A204.1 (cell line): ENCODE measurements around the gene POU5F1.
"Not testable (repeated sequence)": the region's sequence is repeated elsewhere in the genome, so short reads cannot be mapped to it uniquely, and the experiment has no call there.

ENCODE experiments used
- FAIRE-seq: peaks from 2 replicates; lab custom pipeline; 2012; peaks lifted over from hg19 to GRCh38; lab: Jason Lieb, UNC

The POU5F1 gene

GRCh38 chr6:31170600-31170881, at the start of gene POU5F1:
TSS of gene POU5F1 (minus strand) at chr6:31170682. CDS start at chr6:31170620, 62 bp downstream.
- FAIRE-seq: no peak

DNA sequence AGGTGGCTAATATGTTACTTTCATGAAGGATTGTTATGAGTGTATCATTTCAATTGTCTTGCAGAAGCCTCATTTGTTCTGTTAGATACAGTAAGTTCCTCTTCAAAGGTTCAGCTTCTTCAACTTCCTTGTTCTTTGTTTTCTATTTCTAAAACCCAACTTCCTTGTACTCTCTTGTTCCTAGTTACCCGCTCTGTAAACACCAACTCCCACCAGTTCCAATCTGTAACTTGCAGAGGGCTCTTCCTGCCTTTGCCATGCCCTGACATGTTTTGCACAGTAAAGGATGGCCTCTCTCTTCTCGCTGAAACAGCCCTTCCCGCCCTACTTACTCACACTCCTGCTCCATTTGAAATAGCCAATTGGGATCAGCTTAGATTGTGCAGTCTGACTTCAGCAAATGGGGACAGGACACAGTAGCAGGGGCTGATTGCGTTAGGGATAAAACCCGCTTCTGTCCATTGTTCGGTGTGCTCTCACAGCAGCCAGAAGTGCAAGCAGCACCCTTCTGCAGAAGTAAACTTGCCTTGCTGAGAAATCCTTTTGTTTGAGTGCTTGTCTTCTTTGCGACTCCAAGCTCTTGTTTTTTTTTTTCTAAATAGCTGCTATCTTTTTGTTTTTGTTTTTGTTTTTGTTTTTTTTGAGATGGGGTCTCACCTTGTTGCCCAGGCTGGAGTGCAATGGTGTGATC, 45.9 kb upstream of the POU5F1 start:
- no peak for FAIRE-seq

DNA sequence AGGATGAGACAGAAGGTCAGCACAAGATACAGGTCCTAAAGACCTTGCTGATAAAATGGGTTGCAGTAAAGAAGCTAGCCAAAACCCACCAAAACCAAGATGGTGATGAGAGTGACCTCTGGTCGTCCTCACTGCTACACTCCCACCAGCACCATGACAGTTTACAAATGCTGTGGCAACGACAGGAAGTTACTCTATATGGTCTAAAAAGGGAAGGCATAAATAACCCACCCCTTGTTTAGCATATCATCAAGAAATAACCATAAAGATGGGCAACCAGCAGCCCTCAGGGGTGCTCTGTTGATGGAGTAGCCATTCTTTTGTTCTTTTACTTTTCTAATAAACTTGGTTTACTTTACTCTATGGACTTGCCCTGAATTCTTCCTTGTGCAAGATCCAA, 44.7 kb upstream of the POU5F1 start:
- not testable (repeated sequence) for FAIRE-seq

GRCh38 chr6:31214516-31214915, 44.0 kb upstream of the POU5F1 start:
- FAIRE-seq: no peak

GRCh38 chr6:31210741-31211532, 40.5 kb upstream of the POU5F1 start:
- no peak for FAIRE-seq

GRCh38 chr6:31210123-31210522, 39.6 kb upstream of the POU5F1 start:
- FAIRE-seq: no peak

DNA sequence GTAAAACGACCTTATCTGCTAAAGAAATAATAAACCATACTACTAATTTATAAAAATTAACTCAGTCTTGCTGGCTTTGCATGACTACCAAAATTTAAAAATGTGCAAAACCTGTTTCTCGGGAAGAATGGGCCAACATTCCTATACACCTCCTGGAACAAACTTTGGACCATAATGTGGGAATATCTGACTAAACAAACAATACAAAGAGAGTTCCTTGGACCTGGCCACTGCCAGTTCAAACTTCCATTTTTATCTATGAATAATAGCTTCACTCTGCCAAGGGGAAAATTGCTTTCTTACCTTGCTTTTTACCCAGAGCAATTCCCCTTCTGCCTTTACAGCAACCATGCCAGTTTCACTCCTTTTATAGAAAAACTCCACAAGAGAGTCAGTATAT, 38.7 kb upstream of the POU5F1 start:
- no peak for FAIRE-seq

- FAIRE-seq: no peak
Observed at GRCh38 chr6:31208506-31208905, 38.0 kb upstream of the POU5F1 start.

DNA sequence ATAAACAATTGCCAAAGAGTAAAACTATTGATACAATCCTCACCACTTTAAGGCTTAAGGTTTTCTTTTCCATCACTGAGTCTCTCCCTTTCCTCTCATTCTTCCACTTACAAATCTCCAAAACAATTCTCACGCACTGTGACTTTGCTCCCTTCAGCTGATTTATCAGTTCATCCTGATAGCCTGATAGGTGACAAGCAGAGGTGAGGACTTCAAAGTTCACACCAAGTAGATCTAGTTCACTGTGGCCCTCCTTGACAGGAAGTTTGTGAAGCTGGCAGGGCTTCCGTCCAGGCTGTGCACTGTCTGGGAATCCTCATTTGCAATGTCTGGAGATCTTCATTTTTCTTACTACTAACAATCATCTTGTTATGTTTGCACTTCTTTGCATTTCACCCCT, 35.2 kb upstream of the POU5F1 start:
- no peak for FAIRE-seq

DNA sequence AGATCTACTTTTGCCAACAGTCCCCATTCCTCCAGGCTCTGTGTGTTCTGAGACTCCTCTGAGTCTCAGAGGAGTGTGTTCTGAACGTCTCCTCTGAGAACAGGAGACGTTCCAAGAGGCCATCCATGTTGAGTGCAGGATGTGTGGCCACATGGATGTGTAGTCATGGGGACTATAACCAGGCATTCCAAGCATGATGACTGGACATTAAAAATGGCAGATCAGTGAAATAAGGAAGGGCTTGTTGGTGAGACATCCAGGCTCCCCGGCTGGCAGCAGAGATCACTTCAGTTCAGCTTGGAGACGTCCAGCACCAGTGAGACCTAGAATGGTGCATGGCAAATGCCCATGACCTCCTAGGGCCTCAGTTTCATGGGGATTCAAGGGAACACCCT, 34.3 kb upstream of the POU5F1 start:
- FAIRE-seq: no peak

DNA sequence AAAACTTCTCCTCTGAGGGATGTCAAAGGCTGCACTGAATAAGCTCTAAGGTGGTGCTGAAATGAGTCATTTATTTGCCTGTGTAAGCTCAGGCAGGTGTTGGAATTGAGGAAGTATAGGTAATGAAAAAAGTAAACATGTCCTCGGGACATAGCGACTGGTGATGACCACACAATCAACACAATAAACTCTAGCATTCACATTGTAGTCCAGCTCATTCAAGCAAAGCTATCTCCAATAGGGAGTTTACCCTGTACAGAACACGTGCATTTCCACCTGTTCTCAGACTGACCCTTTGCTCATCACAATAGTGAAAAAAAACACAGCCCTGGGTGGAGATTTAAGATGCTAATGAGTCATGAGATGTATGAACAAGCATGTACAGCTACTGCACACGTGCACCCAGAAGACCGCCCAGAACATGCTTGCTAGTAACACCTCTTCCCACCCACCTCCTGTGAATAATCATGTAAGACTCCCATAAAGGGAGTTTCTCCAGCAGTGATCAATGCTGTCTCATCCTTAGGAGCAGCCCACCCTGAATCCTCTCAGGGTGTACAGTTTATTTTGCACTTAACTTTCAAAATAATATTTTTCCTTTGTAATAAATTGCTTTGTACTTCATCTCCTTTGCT, 33.0 kb upstream of the POU5F1 start:
- FAIRE-seq: no peak

DNA sequence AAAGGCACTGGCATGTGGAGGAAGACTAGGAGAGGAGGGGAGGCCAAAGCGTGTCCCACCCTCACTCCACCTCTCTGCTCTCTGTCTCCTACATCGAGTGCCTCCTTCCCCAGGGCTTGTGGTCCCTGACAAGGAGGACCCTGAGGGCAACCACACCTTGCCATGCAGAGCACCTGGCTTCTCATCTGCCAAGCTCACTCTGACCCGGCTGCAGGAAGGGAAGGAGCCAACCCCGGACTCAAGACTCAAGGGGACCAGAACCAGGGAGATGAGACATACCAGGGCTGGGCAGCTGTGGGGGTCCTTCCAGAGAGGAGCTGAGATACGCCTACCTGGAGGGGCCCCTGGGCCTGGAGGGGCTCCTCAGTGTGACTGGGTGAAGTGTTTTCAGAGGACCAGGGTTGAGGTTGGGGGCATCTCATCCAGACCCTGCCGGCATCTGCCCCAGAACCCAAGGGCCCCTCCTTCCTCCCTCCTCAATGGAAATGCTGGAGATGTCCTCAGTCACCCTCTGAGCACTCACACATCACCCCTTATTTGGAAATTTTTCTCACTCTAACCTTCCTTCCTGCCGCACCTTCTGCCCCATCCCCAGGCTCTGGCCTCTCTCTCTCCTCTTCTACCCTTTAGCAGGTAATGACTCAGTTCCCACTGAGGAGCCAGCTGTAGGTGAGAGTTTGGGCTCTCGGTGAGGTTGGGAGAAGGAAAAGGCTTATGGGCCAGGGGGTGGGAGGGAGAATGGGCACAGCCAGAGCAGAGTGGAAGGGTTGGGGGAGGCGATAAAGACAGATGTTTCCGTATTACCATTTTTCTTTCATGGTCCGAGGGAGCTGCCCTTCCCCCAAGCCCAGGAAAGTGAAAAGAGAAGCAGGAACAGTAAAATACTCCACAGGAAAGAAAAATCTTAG, 32.0 kb upstream of the POU5F1 start:
- FAIRE-seq: no peak

DNA sequence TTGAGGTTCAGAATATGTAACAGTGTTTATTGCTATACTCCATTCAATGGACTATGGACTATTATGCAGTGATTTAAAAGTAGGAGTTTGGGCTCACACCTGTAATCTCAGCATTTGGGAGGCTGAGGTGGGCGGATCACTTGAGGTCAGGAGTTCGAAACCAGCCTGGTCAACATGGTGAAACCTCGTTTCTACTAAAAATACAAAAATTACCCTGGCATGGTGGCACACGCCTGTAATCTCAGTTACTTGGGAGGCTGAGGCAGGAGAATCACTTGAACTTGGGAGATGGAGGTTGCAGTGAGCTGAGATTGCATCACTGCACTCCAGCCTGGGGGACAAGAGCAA, 28.6 kb upstream of the POU5F1 start:
- FAIRE-seq: not testable (repeated sequence)

GRCh38 chr6:31197559-31198305, 27.2 kb upstream of the POU5F1 start:
- peak; percentile 67 for FAIRE-seq

DNA sequence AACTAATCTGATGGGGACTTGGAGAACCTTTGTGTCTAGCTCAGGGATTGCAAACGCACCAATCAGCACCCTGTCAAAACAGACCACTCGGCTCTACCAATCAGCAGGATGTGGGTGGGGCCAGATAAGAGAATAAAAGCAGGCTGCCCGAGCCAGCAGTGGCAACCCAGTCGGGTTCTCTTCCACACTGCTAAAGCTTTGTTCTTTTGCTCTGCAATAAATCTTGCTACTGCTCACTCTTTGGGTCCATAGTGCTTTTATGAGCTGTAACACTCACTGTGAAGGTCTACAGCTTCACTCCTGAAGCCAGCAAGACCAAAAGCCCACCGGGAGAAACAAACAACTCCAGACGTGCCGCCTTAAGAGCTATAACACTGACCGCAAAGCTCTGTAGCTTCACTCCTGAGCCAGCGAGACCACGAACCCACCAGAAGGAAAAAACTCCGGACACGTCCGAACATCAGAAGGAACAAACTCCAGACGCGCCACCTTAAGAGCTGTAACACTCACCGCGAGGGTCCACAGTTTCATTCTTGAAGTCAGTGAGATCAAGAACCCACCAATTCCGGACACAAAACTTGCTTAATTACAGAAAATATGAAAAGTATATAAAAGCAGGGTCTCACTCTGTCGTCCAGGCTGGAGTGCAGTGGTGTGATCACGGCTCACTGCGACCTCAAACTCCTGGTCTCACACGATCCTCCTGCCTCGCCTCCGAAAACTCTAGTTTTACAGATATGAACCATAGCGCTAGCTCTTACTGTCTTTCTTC, 26.0 kb upstream of the POU5F1 start:
- not testable (repeated sequence) for FAIRE-seq

DNA sequence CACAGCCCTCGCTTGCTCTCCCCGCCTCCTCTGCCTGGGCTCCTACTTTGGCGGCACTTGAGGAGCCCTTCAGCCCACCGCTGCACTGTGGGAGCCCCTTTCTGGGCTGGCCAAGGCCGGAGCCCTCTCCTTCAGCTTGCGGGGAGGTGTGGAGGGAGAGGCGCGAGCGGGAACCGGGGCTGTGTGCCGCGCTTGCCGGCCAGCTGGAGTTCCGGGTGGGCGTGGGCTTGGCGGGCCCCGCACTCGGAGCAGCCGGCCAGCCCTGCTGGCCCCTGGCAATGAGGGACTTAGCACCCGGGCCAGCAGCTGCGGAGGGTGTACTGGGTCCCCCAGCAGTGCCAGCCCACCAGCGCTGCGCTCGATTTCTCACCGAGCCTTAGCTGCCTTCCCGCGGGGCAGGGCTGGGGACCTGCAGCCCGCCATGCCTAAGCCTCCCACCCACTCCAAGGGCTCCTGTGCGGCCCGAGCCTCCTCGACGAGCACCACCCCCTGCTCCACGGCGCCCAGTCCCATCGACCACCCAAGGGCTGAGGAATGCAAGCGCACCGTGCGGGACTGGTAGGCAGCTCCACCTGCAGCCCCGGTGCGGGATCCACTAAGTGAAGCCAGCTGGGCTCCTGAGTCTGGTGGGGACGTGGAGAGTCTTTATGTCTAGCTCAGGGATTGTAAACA, 25.0 kb upstream of the POU5F1 start:
- not testable (repeated sequence) for FAIRE-seq

DNA sequence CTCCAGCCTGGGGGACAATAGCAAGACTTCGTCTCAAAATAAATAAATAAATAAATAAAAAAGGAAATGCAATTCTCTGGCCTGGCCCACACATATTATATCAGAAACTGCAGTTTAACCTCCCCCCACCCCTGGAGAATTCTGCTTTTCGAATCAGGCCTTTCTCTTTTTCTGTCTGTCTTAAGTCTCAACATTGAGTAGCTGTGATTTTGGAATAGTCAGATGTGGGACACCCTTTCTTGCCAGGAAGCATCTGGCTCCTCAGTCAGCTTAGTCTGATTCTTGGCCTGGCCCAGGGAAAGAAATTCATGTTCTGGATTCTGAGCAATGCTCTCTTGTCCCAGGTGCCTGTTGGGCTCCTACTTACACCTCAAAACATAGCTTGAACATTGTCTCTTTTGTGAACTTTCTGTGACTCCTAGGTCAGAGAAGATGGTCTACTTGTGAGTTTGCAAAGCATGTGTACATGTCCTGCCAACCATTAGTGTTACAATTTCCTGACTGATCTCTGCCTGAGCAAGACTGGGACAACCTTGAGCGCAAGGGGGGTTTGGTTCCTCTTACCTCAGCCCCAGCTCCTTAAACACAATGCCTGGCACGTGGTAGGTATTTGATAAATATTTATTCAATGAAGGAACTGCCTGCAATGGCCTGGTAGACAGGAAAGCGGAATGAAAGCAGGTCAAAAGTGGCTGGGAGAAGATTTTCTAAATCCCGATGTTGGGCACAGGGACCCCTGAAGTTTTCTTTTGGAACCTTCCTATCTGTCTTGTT, 23.8 kb upstream of the POU5F1 start:
- FAIRE-seq: no peak

- FAIRE-seq: no peak
Observed at GRCh38 chr6:31193206-31193605, 22.7 kb upstream of the POU5F1 start.

DNA sequence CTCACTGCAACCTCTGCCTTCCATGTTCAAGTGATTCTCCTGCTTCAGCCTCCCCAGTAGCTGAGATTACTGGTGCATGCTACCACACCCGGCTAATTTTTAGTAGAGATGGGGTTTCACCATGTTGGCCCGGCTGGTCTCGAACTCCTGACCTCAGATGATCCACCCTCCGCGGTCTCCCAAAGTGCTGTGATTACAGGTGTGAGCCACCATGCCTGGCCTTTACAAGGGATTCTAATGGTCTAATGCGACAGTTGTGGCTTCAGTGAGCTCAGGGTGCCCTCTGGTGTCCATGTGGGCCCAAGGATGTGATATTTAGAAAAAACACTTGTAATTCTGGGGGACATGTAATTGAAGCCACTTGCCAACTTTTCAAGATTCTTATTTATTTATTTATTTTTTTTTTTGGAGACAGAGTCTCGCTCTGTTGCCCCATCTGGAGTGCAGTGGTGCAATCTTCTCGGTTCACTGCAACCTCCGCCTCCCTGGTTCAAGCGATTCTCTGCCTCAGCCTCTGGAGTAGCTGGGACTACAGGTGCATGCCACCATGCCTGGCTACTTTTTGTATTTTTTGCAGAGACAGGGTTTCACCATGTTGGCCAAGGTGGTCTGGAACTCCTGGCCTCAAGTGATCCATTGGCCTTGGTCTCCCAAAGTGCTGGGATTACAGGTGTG, 22.1 kb upstream of the POU5F1 start:
- FAIRE-seq: not testable (repeated sequence)
